WTC11 (cell line): Measurements from ENCODE around the gene ZNF423.

ENCODE experiments used
- NFYB ChIP-seq: sonication (generic); formaldehyde crosslinking; conservative IDR thresholded peaks from 2 replicates; pipeline ENCODE4 v1.8.0; 2022; ENCODE audit warnings: low read depth, missing genetic modification reagents
- TCF7 ChIP-seq: sonication (generic); formaldehyde crosslinking; IDR thresholded peaks from 2 replicates; pipeline ENCODE4 v1.8.0; 2022; ENCODE audit warnings: mild to moderate bottlenecking, low read depth, missing genetic modification reagents, moderate library complexity
- TEAD1 ChIP-seq: sonication (generic); formaldehyde crosslinking; IDR thresholded peaks from 2 replicates; pipeline ENCODE4 v1.8.0; 2022; ENCODE audit warnings: mild to moderate bottlenecking, missing genetic modification reagents
- ZNF263 ChIP-seq: sonication (generic); formaldehyde crosslinking; IDR thresholded peaks from 2 replicates; pipeline ENCODE4 v1.8.1; 2022; ENCODE audit warnings: low read depth, mild to moderate bottlenecking, moderate library complexity, missing genetic modification reagents
- ZNF317 ChIP-seq: sonication (generic); formaldehyde crosslinking; IDR thresholded peaks from 2 replicates; pipeline ENCODE4 v1.8.1; 2023; ENCODE audit warnings: low read depth, mild to moderate bottlenecking, moderate library complexity, missing genetic modification reagents, borderline replicate concordance
- TF ChIP-seq, protein P1 (sequence below): fragments of 200-600 bp; IDR thresholded peaks from 2 replicates; pipeline ENCODE4 v1.8.0; 2022; ENCODE audit warnings: antibody characterized with exemption
- TF ChIP-seq, protein P2 (sequence below): sonication (generic); formaldehyde crosslinking; IDR thresholded peaks from 2 replicates; pipeline ENCODE4 v1.8.0; 2022; ENCODE audit warnings: mild to moderate bottlenecking, missing genetic modification reagents
- TF ChIP-seq, protein P3 (sequence below): sonication (generic); formaldehyde crosslinking; IDR thresholded peaks from 2 replicates; pipeline ENCODE4 v1.8.1; 2022; ENCODE audit warnings: mild to moderate bottlenecking, missing genetic modification reagents, moderate library complexity, borderline replicate concordance

DNA sequence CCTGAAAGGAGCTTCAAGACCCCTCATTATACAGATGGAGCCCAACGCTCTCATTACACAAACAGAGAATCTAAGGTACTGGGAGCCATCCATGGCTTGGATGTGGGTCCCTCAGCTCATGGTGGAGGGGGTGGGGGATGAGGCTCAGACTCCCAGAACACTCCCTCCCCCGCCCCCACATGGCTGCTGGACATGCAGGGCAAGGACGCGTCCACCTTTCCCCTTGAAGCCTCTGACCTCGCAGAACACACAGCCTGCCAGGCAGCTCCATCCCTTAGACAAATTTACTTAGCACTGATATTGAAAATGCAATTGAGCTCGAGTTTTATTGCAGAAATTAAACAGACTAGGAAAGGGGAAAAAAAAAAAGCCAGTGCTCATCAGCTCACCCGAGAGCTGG, 203.9 kb downstream of the ZNF423 start:
- TF ChIP-seq ZNF263 (CRISPR knock-in tag) (no peak), TCF7 (CRISPR knock-in tag) (no peak), TEAD1 (CRISPR knock-in tag) (no peak), NFYB (no peak), ZNF317 (CRISPR knock-in tag) (no peak)
- TF ChIP-seq, protein P1, sequence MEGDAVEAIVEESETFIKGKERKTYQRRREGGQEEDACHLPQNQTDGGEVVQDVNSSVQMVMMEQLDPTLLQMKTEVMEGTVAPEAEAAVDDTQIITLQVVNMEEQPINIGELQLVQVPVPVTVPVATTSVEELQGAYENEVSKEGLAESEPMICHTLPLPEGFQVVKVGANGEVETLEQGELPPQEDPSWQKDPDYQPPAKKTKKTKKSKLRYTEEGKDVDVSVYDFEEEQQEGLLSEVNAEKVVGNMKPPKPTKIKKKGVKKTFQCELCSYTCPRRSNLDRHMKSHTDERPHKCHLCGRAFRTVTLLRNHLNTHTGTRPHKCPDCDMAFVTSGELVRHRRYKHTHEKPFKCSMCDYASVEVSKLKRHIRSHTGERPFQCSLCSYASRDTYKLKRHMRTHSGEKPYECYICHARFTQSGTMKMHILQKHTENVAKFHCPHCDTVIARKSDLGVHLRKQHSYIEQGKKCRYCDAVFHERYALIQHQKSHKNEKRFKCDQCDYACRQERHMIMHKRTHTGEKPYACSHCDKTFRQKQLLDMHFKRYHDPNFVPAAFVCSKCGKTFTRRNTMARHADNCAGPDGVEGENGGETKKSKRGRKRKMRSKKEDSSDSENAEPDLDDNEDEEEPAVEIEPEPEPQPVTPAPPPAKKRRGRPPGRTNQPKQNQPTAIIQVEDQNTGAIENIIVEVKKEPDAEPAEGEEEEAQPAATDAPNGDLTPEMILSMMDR = no peak
- TF ChIP-seq, protein P2, sequence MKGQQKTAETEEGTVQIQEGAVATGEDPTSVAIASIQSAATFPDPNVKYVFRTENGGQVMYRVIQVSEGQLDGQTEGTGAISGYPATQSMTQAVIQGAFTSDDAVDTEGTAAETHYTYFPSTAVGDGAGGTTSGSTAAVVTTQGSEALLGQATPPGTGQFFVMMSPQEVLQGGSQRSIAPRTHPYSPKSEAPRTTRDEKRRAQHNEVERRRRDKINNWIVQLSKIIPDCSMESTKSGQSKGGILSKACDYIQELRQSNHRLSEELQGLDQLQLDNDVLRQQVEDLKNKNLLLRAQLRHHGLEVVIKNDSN (CRISPR knock-in tag) = no peak
- TF ChIP-seq, protein P3, sequence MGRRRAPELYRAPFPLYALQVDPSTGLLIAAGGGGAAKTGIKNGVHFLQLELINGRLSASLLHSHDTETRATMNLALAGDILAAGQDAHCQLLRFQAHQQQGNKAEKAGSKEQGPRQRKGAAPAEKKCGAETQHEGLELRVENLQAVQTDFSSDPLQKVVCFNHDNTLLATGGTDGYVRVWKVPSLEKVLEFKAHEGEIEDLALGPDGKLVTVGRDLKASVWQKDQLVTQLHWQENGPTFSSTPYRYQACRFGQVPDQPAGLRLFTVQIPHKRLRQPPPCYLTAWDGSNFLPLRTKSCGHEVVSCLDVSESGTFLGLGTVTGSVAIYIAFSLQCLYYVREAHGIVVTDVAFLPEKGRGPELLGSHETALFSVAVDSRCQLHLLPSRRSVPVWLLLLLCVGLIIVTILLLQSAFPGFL = no peak
